ENCODE data around the gene C1QL1. TPM values are rescaled to one million over a fixed set of nuclear protein-coding genes. Genes with fewer than 3 reads are reported as not detected.

Gene C1QL1
- total RNA-seq, 1 experiment from 2014 or later = 3.5 TPM

DNA sequence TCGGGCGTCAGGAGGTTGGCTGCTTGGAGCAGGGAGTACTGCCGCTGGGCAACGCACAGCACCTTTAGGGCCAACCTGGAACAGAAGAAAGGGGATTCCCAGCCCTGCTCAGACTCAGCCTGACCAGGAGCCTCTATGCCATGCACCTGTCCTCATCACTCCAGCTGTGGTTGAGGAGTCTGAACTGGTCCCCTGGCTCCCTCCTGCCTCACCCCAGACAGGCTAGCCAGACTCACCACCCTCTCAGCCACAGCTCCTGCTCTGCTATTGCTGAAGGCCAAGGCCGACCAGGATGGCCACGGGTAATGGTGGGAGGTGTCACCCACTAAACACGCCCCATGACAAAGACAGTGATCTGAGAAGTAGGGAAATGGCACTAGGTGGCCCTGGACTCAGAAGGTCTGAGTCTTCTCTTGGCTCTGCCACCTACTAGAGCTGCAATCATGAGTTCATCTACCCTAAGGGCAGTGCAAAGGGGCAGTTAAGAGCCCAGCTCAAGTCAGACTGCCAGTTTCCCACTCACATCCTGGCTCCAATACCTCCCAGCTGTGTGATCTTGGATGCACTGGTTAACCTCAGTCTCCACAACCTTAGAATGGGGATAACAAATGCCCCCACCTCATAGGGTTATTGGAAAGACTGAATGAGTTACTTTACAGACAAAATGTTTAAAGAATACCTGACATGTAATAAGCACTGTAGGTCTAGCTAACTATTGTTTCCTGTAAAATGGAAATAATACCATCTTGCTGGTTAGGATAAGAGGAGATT lies 39.0 kb downstream of the C1QL1 start:
- Histone ChIP-seq H3K4me2 (ENCODE audit: low read length) (no peak overlapping the region), H3K9me3 (ENCODE audit: control insufficient read depth in 1 of 2, insufficient read depth in 1 of 2, low read depth in 1 of 2, low read length in 2 of 2) (no peaks in the 10 kb centered on the region), H3K4me3 (replicated peaks in 1 of 2; ENCODE audit: low read depth in 1 of 2, low read length in 2 of 2) (no peak overlapping the region), H3K27ac (ENCODE audit: low read depth, low read length) (no peak overlapping the region), H3K9me2 (ENCODE audit: insufficient read depth) (no peaks in the 10 kb centered on the region), H3K27me3 (ENCODE audit: insufficient read depth, low read length) (no peaks in the 10 kb centered on the region), H3K9ac (ENCODE audit: low read length) (no peak overlapping the region), H3K79me2 (ENCODE audit: insufficient read depth, low read length) (no peaks in the 10 kb centered on the region), H2AFZ (ENCODE audit: low read depth, low read length, poor library complexity, severe bottlenecking) (no peak overlapping the region), H4K20me1 (ENCODE audit: insufficient read depth) (no peaks in the 10 kb centered on the region), H3K36me3 (ENCODE audit: control insufficient read depth in 1 of 2, insufficient read depth in 2 of 2, low read length in 2 of 2) (peaks cover 56 to 77% of the 10 kb centered on the region in 2 experiments), H3K4me1 (ENCODE audit: control insufficient read depth in 1 of 2, insufficient read depth in 2 of 2, low read length in 2 of 2) (no peaks in the 10 kb centered on the region)
- DNase-seq (ENCODE audit: low read depth, low spot score) (no peak), ATAC-seq (no peak)
- ChIA-PET CTCF (interaction anchor here (1.3 kb wide), 1 partner anchor 9 kb away, joined by 3 read pairs; no protein-coding TSS in a partner anchor), RAD21 (ENCODE audit: low non-redundant PET in 1 of 2, low total read pairs in 2 of 2, uncharacterized antibody in 2 of 2, unreplicated experiment in 2 of 2) (no interaction called here), POLR2A (no interaction called here)
- BruUV-seq (replicated peaks) = no TSS peak
- no peak for TF ChIP-seq POLR2A (IDR thresholded peaks at IDR 0.05; ENCODE audit: borderline replicate concordance, extremely low read depth, insufficient read depth, insufficient read length)
- TF ChIP-seq SRF (IDR thresholded peaks at IDR 0.05; ENCODE audit: low read depth) = no peak
- TF ChIP-seq ZFX (IDR thresholded peaks at IDR 0.05) = no peak
- TF ChIP-seq EGR1 (IDR thresholded peaks at IDR 0.05; ENCODE audit: low read depth) = no peak
- no peak for TF ChIP-seq CEBPB (IDR thresholded peaks at IDR 0.05; ENCODE audit: low read depth)
- TF ChIP-seq, protein P1, sequence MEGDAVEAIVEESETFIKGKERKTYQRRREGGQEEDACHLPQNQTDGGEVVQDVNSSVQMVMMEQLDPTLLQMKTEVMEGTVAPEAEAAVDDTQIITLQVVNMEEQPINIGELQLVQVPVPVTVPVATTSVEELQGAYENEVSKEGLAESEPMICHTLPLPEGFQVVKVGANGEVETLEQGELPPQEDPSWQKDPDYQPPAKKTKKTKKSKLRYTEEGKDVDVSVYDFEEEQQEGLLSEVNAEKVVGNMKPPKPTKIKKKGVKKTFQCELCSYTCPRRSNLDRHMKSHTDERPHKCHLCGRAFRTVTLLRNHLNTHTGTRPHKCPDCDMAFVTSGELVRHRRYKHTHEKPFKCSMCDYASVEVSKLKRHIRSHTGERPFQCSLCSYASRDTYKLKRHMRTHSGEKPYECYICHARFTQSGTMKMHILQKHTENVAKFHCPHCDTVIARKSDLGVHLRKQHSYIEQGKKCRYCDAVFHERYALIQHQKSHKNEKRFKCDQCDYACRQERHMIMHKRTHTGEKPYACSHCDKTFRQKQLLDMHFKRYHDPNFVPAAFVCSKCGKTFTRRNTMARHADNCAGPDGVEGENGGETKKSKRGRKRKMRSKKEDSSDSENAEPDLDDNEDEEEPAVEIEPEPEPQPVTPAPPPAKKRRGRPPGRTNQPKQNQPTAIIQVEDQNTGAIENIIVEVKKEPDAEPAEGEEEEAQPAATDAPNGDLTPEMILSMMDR (IDR thresholded peaks at IDR 0.05 in 2 of 3, conservative IDR thresholded peaks at IDR 0.05 in 1 of 3; ENCODE audit: borderline replicate concordance in 1 of 3, insufficient read depth in 1 of 3, low read depth in 2 of 3, low read length in 2 of 3) = no peak
- TF ChIP-seq SP1 (IDR thresholded peaks at IDR 0.05; ENCODE audit: low read depth) = no peak
- intact Hi-C loops (cut with micrococcal nuclease) = no loop called here

DNA sequence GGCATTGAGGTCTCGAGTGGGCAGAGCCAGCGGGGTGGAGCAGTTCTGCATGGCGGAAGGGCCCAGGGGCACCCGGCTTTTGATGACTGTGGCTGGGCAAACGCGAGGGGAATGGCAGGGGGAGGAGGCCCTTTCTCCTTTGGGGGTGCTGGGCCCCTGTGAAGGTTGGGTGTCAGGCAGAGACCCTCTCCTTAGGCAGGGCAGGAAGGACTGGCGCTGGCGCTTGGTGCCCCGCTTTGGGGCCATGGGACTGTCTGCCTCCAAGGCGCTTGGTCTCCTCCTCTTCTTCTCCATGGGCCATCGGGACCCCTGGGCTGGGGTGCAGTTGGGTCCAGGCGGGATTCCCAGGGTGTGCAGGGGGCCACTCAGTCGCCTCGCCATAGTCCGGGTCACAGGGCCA lies 40.0 kb downstream of the C1QL1 start:
- POLR2A ChIA-PET = no interaction called here
- CTCF ChIA-PET = no interaction called here
- Histone ChIP-seq H3K9ac (ENCODE audit: low read length) (no peak overlapping the region), H4K20me1 (ENCODE audit: insufficient read depth) (no peaks in the 10 kb centered on the region), H3K27me3 (ENCODE audit: insufficient read depth, low read length) (no peaks in the 10 kb centered on the region), H3K79me2 (ENCODE audit: insufficient read depth, low read length) (no peaks in the 10 kb centered on the region), H3K9me2 (ENCODE audit: insufficient read depth) (no peaks in the 10 kb centered on the region), H3K4me2 (ENCODE audit: low read length) (no peak overlapping the region), H3K4me3 (replicated peaks in 1 of 2; ENCODE audit: low read depth in 1 of 2, low read length in 2 of 2) (no peak overlapping the region), H3K27ac (ENCODE audit: low read depth, low read length) (no peak overlapping the region), H3K36me3 (ENCODE audit: control insufficient read depth in 1 of 2, insufficient read depth in 2 of 2, low read length in 2 of 2) (peaks cover 56 to 70% of the 10 kb centered on the region in 2 experiments), H3K4me1 (ENCODE audit: control insufficient read depth in 1 of 2, insufficient read depth in 2 of 2, low read length in 2 of 2) (no peaks in the 10 kb centered on the region), H2AFZ (ENCODE audit: low read depth, low read length, poor library complexity, severe bottlenecking) (no peak overlapping the region), H3K9me3 (ENCODE audit: control insufficient read depth in 1 of 2, insufficient read depth in 1 of 2, low read depth in 1 of 2, low read length in 2 of 2) (no peaks in the 10 kb centered on the region)
- ATAC-seq = no peak
- RAD21 ChIA-PET (ENCODE audit: low non-redundant PET in 1 of 2, low total read pairs in 2 of 2, uncharacterized antibody in 2 of 2, unreplicated experiment in 2 of 2) = no interaction called here
- no peak for DNase-seq (ENCODE audit: low read depth, low spot score)
- intact Hi-C loops (cut with micrococcal nuclease) = no loop called here
- BruUV-seq (replicated peaks) = no TSS peak
- TF ChIP-seq JUND (IDR thresholded peaks at IDR 0.05) (no peak), MAX (IDR thresholded peaks at IDR 0.05) (no peak), RAD21 (IDR thresholded peaks at IDR 0.05; ENCODE audit: low read depth) (no peak), TCF7L2 (IDR thresholded peaks at IDR 0.05; ENCODE audit: borderline replicate concordance, extremely low read depth, insufficient read depth, insufficient read length) (no peak), ZFX (IDR thresholded peaks at IDR 0.05) (no peak), POLR2A (IDR thresholded peaks at IDR 0.05; ENCODE audit: borderline replicate concordance, extremely low read depth, insufficient read depth, insufficient read length) (no peak), CEBPB (IDR thresholded peaks at IDR 0.05; ENCODE audit: low read depth) (no peak), EGR1 (IDR thresholded peaks at IDR 0.05; ENCODE audit: low read depth) (no peak), ZNF274 (IDR thresholded peaks at IDR 0.05; ENCODE audit: low read depth, low read length) (no peak), SIN3A (IDR thresholded peaks at IDR 0.05; ENCODE audit: low read depth) (no peak), EZH2phosphoT487 (IDR thresholded peaks at IDR 0.05; ENCODE audit: borderline replicate concordance) (no peak), EZH2 (IDR thresholded peaks at IDR 0.05) (no peak), SRF (IDR thresholded peaks at IDR 0.05; ENCODE audit: low read depth) (no peak), ELF1 (IDR thresholded peaks at IDR 0.05; ENCODE audit: borderline replicate concordance, low read depth) (no peak)
- TF ChIP-seq, protein P1 (IDR thresholded peaks at IDR 0.05 in 2 of 3, conservative IDR thresholded peaks at IDR 0.05 in 1 of 3; ENCODE audit: borderline replicate concordance in 1 of 3, insufficient read depth in 1 of 3, low read depth in 2 of 3, low read length in 2 of 3) = no peak
